Astrocyte (in vitro differentiated cells and primary cell): Measurements from ENCODE around the gene CNOT3. TPM values are rescaled to one million over a fixed set of nuclear protein-coding genes. Genes with fewer than 3 reads are reported as not detected.

Experiments used
- DNase-seq: peaks from one replicate; pipeline ENCODE4 v3.0.0-alpha.2; 2010; ENCODE audit warnings: low read depth
- FAIRE-seq: peaks from 2 replicates; lab custom pipeline; 2011; peaks lifted over from hg19 to GRCh38; lab: Jason Lieb, UNC
- H2AFZ ChIP-seq: 2 replicates; pipeline ENCODE4 v1.6.0; 2012; ENCODE audit warnings: low read depth, low read length, inconsistent platforms
- H3K27ac ChIP-seq: 2 replicates; pipeline ENCODE4 v1.5.1; 2011; ENCODE audit warnings: low read depth, low read length, inconsistent platforms
- H3K27me3 ChIP-seq: 2 replicates; pipeline ENCODE4 v1.6.0; 2011; ENCODE audit warnings: low read length, inconsistent platforms; ENCODE audit not compliant: insufficient read depth
- H3K36me3 ChIP-seq: 2 replicates; pipeline ENCODE4 v1.5.1; 2011; ENCODE audit warnings: low read length, inconsistent platforms; ENCODE audit not compliant: insufficient read depth
- H3K4me1 ChIP-seq: 2 replicates; pipeline ENCODE4 v1.5.1; 2011; ENCODE audit warnings: low read length, inconsistent platforms; ENCODE audit not compliant: insufficient read depth
- H3K4me2 ChIP-seq: 2 replicates; pipeline ENCODE4 v1.6.0; 2012; ENCODE audit warnings: low read length, inconsistent platforms
- H3K4me3 ChIP-seq: 2 replicates; pipeline ENCODE4 v1.5.1; 2011; ENCODE audit warnings: low read depth, mild to moderate bottlenecking, low read length, inconsistent platforms; ENCODE audit not compliant: insufficient read depth
- H3K79me2 ChIP-seq: 2 replicates; pipeline ENCODE4 v1.6.0; 2012; ENCODE audit warnings: mild to moderate bottlenecking, low read length, inconsistent platforms; ENCODE audit not compliant: insufficient read depth
- H3K9ac ChIP-seq: 2 replicates; pipeline ENCODE4 v1.6.0; 2012; ENCODE audit warnings: mild to moderate bottlenecking, low read length, inconsistent platforms
- H3K9me3 ChIP-seq: 2 replicates; pipeline ENCODE4 v1.5.1; 2012; ENCODE audit warnings: low read depth, mild to moderate bottlenecking, low read length, inconsistent platforms; ENCODE audit not compliant: insufficient read depth
- H4K20me1 ChIP-seq: 2 replicates; pipeline ENCODE4 v1.6.0; 2012; ENCODE audit warnings: low read length, inconsistent platforms; ENCODE audit not compliant: insufficient read depth
- H3K27ac Mint-ChIP-seq: one replicate; pipeline ENCODE4 v1.8.0; 2021; ENCODE audit warnings: mild to moderate bottlenecking, mixed read lengths; ENCODE audit not compliant: unreplicated experiment
- H3K27me3 Mint-ChIP-seq: one replicate; pipeline ENCODE4 v1.8.0; 2021; ENCODE audit warnings: low read depth, mixed read lengths; ENCODE audit not compliant: unreplicated experiment
- H3K36me3 Mint-ChIP-seq: one replicate; pipeline ENCODE4 v1.8.0; 2021; ENCODE audit warnings: low read depth, mixed read lengths; ENCODE audit not compliant: unreplicated experiment
- H3K4me1 Mint-ChIP-seq: one replicate; pipeline ENCODE4 v1.8.0; 2021; ENCODE audit warnings: low read depth, mixed read lengths; ENCODE audit not compliant: unreplicated experiment
- H3K4me3 Mint-ChIP-seq: one replicate; pipeline ENCODE4 v1.8.0; 2021; ENCODE audit warnings: mild to moderate bottlenecking, moderate library complexity, mixed read lengths; ENCODE audit not compliant: unreplicated experiment
- H3K9me3 Mint-ChIP-seq: one replicate; pipeline ENCODE4 v1.8.0; 2021; ENCODE audit warnings: mild to moderate bottlenecking, mixed read lengths; ENCODE audit not compliant: unreplicated experiment
- EZH2 ChIP-seq: IDR thresholded peaks from 2 replicates; pipeline ENCODE4 v1.6.1; 2012; ENCODE audit warnings: mild to moderate bottlenecking, low read length, inconsistent platforms; ENCODE audit not compliant: insufficient read depth
- total RNA-seq: library from RNA; stranded (reverse); gene quantifications from 2 replicates; pipeline ENCODE4 v1.2.1, GENCODE V29; 2021
- TF ChIP-seq, protein P1 (sequence below): IDR thresholded peaks from 2 replicates; pipeline ENCODE4 v1.5.1; 2011; ENCODE audit warnings: low read depth, mild to moderate bottlenecking, inconsistent platforms, low read length, moderate library complexity; ENCODE audit not compliant: insufficient read depth

Gene CNOT3
- total RNA-seq, 1 donor from 2014 or later = 39.2 TPM

DNA sequence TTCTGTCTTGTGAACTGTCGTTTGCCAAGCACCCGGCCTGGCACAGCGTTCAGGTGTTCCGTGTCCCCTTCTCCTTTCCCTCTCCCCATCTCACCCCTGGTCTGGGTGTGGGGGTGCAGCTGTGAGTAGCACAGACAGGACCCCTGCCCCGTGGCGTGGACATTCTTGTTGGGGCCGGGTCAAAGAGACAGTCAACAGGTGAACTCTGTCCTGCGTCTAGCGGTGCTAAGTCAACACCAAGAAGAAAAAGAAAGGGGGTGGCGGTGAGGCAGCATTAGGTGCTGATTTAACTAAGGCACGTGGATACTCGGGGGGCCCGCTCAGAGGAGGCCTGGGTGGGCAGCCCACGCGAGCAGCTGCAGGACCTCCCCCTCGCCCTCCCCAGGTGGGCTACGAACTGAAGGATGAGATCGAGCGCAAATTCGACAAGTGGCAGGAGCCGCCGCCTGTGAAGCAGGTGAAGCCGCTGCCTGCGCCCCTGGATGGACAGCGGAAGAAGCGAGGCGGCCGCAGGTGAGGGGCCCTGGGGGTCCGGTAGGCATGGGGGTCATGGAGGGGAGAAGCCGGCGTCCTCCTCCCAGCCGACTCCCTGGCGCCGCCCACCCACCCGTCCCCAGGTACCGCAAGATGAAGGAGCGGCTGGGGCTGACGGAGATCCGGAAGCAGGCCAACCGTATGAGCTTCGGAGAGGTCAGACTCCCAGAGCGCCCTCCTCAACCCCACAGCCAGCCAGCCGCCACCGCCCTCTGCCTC is 9.7 kb upstream of the CNOT3 start:
- H3K4me1 ChIP-seq = no peaks in the 10 kb centered on the region
- H3K4me3 ChIP-seq = no peak overlapping the region
- no peak overlapping the region for H2AFZ ChIP-seq
- no peaks in the 10 kb centered on the region for H3K79me2 ChIP-seq
- no peak for FAIRE-seq
- no peak overlapping the region for H3K4me2 ChIP-seq
- Mint-ChIP-seq H3K27ac (no peak overlapping the region), H3K9me3 (no peaks in the 10 kb centered on the region), H3K4me3 (no peak overlapping the region), H3K27me3 (no peaks in the 10 kb centered on the region), H3K4me1 (no peaks in the 10 kb centered on the region), H3K36me3 (peaks cover 17% of the 10 kb centered on the region)
- no peaks in the 10 kb centered on the region for H3K27me3 ChIP-seq
- H3K27ac ChIP-seq = no peak overlapping the region
- peaks cover 7% of the 10 kb centered on the region for H3K36me3 ChIP-seq
- no peaks in the 10 kb centered on the region for H4K20me1 ChIP-seq
- no peak overlapping the region for H3K9ac ChIP-seq
- no peak for TF ChIP-seq EZH2
- TF ChIP-seq, protein P1, sequence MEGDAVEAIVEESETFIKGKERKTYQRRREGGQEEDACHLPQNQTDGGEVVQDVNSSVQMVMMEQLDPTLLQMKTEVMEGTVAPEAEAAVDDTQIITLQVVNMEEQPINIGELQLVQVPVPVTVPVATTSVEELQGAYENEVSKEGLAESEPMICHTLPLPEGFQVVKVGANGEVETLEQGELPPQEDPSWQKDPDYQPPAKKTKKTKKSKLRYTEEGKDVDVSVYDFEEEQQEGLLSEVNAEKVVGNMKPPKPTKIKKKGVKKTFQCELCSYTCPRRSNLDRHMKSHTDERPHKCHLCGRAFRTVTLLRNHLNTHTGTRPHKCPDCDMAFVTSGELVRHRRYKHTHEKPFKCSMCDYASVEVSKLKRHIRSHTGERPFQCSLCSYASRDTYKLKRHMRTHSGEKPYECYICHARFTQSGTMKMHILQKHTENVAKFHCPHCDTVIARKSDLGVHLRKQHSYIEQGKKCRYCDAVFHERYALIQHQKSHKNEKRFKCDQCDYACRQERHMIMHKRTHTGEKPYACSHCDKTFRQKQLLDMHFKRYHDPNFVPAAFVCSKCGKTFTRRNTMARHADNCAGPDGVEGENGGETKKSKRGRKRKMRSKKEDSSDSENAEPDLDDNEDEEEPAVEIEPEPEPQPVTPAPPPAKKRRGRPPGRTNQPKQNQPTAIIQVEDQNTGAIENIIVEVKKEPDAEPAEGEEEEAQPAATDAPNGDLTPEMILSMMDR = no peak
- H3K9me3 ChIP-seq = no peaks in the 10 kb centered on the region
- no peak for DNase-seq

DNA sequence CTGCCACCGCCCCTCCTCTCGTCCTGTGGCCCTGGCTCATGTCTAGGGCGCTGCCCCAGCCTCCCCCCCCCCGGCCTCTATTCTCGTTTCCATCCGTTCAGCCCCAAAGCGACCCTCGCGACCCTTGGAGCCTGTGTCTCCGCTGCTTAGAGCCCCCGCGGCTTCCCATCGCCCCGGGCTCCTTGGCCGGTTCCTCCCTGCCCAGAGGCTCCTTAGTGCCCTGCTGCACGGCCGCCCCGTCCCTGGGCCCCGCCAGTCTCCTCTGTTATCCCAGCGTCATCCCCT is 9.2 kb upstream of the CNOT3 start:
- H2AFZ ChIP-seq = no peak overlapping the region

More for the DNA sequence above, 9.2 kb upstream of the CNOT3 start:
- H3K9me3 Mint-ChIP-seq = no peaks in the 10 kb centered on the region
- no peaks in the 10 kb centered on the region for H3K79me2 ChIP-seq
- no peaks in the 10 kb centered on the region for H3K27me3 Mint-ChIP-seq
- H3K4me3 ChIP-seq = no peak overlapping the region
- no peak for TF ChIP-seq EZH2
- TF ChIP-seq, protein P1 = no peak
- H3K4me3 Mint-ChIP-seq = no peak overlapping the region
- no peak overlapping the region for H3K27ac Mint-ChIP-seq
- no peak for DNase-seq
- H3K4me2 ChIP-seq = no peak overlapping the region
- FAIRE-seq = no peak
- no peaks in the 10 kb centered on the region for H3K9me3 ChIP-seq
- no peaks in the 10 kb centered on the region for H4K20me1 ChIP-seq
- no peaks in the 10 kb centered on the region for H3K4me1 Mint-ChIP-seq
- H3K4me1 ChIP-seq = no peaks in the 10 kb centered on the region
- no peaks in the 10 kb centered on the region for H3K27me3 ChIP-seq
- H3K36me3 Mint-ChIP-seq = peaks cover 17% of the 10 kb centered on the region
- peaks cover 7% of the 10 kb centered on the region for H3K36me3 ChIP-seq
- no peak overlapping the region for H3K9ac ChIP-seq
- no peak overlapping the region for H3K27ac ChIP-seq
